A549 (cell line): ENCODE data around the gene SF3B3. TPM values are rescaled to one million over a fixed set of nuclear protein-coding genes. Genes with fewer than 3 reads are reported as not detected.

Source experiments
- ATAC-seq, 2 experiments: fragments of 200-7000 bp in 1 of 2; fragments of >200 bp in 1 of 2; cut with Nextera tagmentation in 1 of 2; cut with Tn5 transposase in 1 of 2; 3 replicates each; pipeline versions ENCODE4 v1.8.0 to v1.9.1; 2018 to 2020; ENCODE audit warnings: mild to moderate bottlenecking in 1 of 2, moderate library complexity in 1 of 2
- CTCF ChIA-PET: fragments of 300-600 bp; sonication (Branson Sonifier 250); formaldehyde crosslinking; extraction: SDS; loops from one replicate; lab custom pipeline; 2021; ENCODE audit warnings: antibody characterized with exemption, inconsistent platforms; lab: Yijun Ruan, JAX
- POLR2A ChIA-PET: fragments of 350-600 bp; formaldehyde crosslinking; extraction: SDS; loops from one replicate; lab custom pipeline; 2021; ENCODE audit warnings: antibody characterized with exemption, inconsistent platforms; lab: Yijun Ruan, JAX
- DNase-seq, 2 experiments: peaks; one replicate each; pipeline versions ENCODE4 v3.0.0 to v3.0.0-alpha.2; 2011 to 2016; ENCODE audit warnings: low read depth in 1 of 2, low spot score in 1 of 2
- FAIRE-seq: peaks from 2 replicates; lab custom pipeline; 2011; peaks lifted over from hg19 to GRCh38; lab: Jason Lieb, UNC
- H3K27ac ChIP-seq, 2 experiments: fragments of >200 bp; sonication (Bioruptor Twin); formaldehyde crosslinking; 3 replicates each; pipeline ENCODE4 v1.5.1; 2016 to 2017
- H3K4me1 ChIP-seq: fragments of >200 bp; sonication (Bioruptor Twin); formaldehyde crosslinking; 3 replicates; pipeline ENCODE4 v1.6.1; 2016
- H3K4me2 ChIP-seq: fragments of >200 bp; sonication (Bioruptor Twin); formaldehyde crosslinking; 3 replicates; pipeline ENCODE4 v1.6.1; 2016
- H3K4me3 ChIP-seq: fragments of >200 bp; sonication (Bioruptor Twin); formaldehyde crosslinking; 3 replicates; pipeline ENCODE4 v1.5.1; 2016
- H3K9me3 ChIP-seq: fragments of >200 bp; sonication (Bioruptor Twin); formaldehyde crosslinking; 3 replicates; pipeline ENCODE4 v1.6.1; 2016
- CBX8 ChIP-seq: fragments of 200-600 bp; sonication (generic); IDR thresholded peaks from 2 replicates; pipeline ENCODE4 v1.6.1; 2016
- CHD2 ChIP-seq: fragments of 150-350 bp; IDR thresholded peaks from 2 replicates; pipeline ENCODE4 v1.6.1; 2014; ENCODE audit warnings: low read length; ENCODE audit not compliant: partially characterized antibody
- ESRRA ChIP-seq: fragments of 150-350 bp; IDR thresholded peaks from 2 replicates; pipeline ENCODE4 v1.6.1; 2014; ENCODE audit warnings: mild to moderate bottlenecking, low read length, borderline replicate concordance
- GATA3 ChIP-seq: IDR thresholded peaks from 2 replicates; pipeline ENCODE4 v1.6.1; 2012; ENCODE audit warnings: borderline replicate concordance
- HDAC2 ChIP-seq: fragments of 200-600 bp; sonication (generic); IDR thresholded peaks from 2 replicates; pipeline ENCODE4 v1.6.1; 2016
- KDM1A ChIP-seq: fragments of 200-600 bp; sonication (generic); IDR thresholded peaks from 2 replicates; pipeline ENCODE4 v1.6.1; 2016; ENCODE audit warnings: low read depth, mild to moderate bottlenecking
- MAFK ChIP-seq: fragments of 450-650 bp; IDR thresholded peaks from 2 replicates; pipeline ENCODE4 v1.6.1; 2014; ENCODE audit not compliant: partially characterized antibody
- RNF2 ChIP-seq: fragments of 200-600 bp; sonication (generic); IDR thresholded peaks from 2 replicates; pipeline ENCODE4 v1.6.1; 2016; ENCODE audit warnings: low read depth, mild to moderate bottlenecking, antibody characterized with exemption, moderate library complexity, borderline replicate concordance
- TFCP2L1 ChIP-seq: fragments of 250-450 bp; sonication (Bioruptor Pico); IDR thresholded peaks from 2 replicates; pipeline ENCODE4 v1.5.0; 2021; ENCODE audit warnings: mild to moderate bottlenecking
- ZC3H11A ChIP-seq: fragments of 450-650 bp; IDR thresholded peaks from 2 replicates; pipeline ENCODE4 v1.6.1; 2014; ENCODE audit warnings: antibody characterized with exemption, mild to moderate bottlenecking
- WGBS: methylation state at CpG from one replicate; pipeline ENCODE4 v1.1.6; 2017; ENCODE audit errors: missing lambda C conversion rate; 5-methylcytosine and 5-hydroxymethylcytosine counted together
- polyA plus RNA-seq, 4 experiments: library from polyadenylated mRNA; depleted of rRNA in 3 of 4; stranded (reverse); fragments of >200 nt; fragmentation: RNase III in 1 of 4; extraction: RNeasy Plus Mini Kit Qiagen cat#74134 plus additional on column Dnase treatment in 1 of 4; gene quantifications; 2 replicates in 3 of 4; 3 replicates in 1 of 4; pipeline ENCODE4 v1.2.3, GENCODE V29; 2011 to 2017
- TF ChIP-seq, protein P1 (sequence below): fragments of 200-600 bp; sonication (generic); IDR thresholded peaks from 2 replicates; pipeline ENCODE4 v1.6.1; 2016; ENCODE audit warnings: antibody characterized with exemption, mild to moderate bottlenecking, moderate library complexity
- TF ChIP-seq, protein P2 (sequence below): fragments of >200 bp; sonication (Bioruptor Twin); formaldehyde crosslinking; IDR thresholded peaks from 3 replicates; pipeline ENCODE4 v1.5.1; 2016

SF3B3 gene
- polyA plus RNA-seq, 2 of the 4 experiments (the other 2 are of a cell fraction) = 111 to 155 TPM

DNA sequence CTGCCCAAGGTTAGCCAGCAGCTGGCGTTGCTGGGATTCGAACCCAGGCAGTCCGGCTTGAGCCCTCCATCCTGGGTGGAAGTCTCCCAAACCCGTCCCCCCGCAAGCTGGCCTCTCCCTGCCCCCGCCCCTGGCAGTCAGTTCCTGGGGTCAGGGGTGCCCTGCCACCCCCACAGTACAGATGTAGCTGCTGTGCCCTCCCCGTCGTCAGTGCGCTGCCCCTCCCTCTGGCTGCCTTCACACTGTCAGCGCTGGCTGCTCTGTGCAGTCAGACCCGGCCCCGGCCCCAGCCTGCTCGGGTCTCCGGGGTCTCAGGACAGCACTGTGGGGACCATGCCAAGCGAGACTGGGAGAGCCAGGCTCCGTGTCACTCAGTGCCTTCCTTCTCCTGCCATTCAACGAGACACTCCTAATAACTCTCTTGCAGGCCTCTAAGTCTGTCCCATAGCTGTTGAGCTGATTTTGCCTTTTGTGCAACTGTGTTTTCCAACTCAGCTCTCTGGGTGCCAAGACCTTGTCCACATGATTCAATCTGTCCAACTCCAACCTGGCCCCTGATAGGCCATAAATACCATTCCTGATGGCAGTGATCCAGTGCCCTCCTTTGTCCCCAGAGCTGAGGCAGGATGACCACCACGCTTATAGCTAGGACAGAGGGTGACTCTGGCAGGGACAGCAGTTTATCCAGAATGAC is 67.3 kb downstream of the SF3B3 start (continued):
- TF ChIP-seq CHD2 = no peak
- no peak for TF ChIP-seq CBX8
- TF ChIP-seq ZC3H11A = no peak
- no peak for TF ChIP-seq GATA3

DNA sequence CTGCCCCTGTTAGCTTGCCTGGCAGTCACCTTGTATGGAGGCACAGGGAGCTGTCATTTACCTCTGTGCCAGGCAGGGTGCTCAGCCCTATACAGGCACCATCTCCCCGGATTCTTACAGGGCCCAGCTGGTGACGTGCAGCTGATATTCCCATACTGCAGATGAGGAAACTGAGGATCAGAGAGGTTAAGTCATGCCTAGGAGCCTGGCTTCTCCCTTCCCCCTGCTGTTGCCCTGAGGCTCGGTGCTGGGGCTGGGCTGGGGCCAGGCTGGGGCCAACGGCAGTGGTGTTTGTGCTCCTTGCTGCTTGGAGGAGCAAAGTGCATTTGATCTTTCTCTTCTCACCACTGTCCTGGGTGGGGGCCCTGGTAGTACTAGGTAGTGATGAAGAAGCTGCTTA is 68.0 kb downstream of the SF3B3 start:
- 64% methylated on average over 3 of the region's 4 CpGs for WGBS
- TF ChIP-seq CHD2 (no peak), RNF2 (no peak), MAFK (no peak), KDM1A (peak; percentile 59; the same call in 1 of the 2 replicates)
- TF ChIP-seq, all 56 proteins: peak for 1
- FAIRE-seq (no peak), ATAC-seq (peak; percentile 28 to 37; a peak in 4 of 6 replicates), DNase-seq (no peak)
- no peaks in the 10 kb centered on the region for H3K9me3 ChIP-seq
- ChIA-PET POLR2A (no interaction called here), CTCF (interaction anchor here (1.3 to 2.8 kb wide), 4 partner anchors 13 to 179 kb away, joined by 3 to 7 read pairs (median 4); no protein-coding TSS in a partner anchor)
- no peak overlapping the region for H3K4me3 ChIP-seq
- H3K4me2 ChIP-seq = no peak overlapping the region
- no peak overlapping the region for H3K27ac ChIP-seq
- H3K4me1 ChIP-seq = peaks cover 14% of the 10 kb centered on the region

DNA sequence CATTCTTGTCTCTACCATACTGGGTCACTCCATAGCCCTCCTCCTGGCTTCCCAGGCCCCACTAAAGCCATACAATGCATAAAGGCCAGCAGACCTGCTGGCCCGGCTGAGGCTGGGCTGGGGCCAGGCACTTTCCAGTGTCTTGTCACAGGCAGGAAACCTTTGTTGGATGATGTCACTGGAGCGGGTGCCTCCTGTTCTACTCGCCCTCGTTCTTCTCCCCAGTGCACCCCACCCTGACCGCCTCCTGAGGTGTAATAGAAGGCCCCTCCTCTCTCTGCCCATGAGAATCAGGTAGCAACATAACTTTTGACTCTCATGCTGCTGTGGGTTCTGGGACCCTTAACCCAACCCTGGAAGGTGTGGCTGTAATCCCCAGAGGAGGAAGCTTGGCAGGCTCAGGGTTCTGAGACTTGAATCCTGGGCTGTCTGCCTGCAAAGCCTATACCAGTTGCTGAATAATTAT is 68.5 kb downstream of the SF3B3 start:
- Histone ChIP-seq H3K4me2 (no peak overlapping the region), H3K4me3 (no peak overlapping the region), H3K4me1 (peaks cover 14% of the 10 kb centered on the region), H3K27ac (no peak overlapping the region), H3K9me3 (no peaks in the 10 kb centered on the region)
- CTCF ChIA-PET = interaction anchor here (1.9 kb wide), 1 partner anchor 178 kb away, joined by 5 read pairs; no protein-coding TSS in a partner anchor
- WGBS = 82% methylated on average over 5 of the region's 5 CpGs
- ATAC-seq = peak; percentile 19 to 62; a peak in 5 of 6 replicates
- no peak for DNase-seq
- TF ChIP-seq, protein P1, sequence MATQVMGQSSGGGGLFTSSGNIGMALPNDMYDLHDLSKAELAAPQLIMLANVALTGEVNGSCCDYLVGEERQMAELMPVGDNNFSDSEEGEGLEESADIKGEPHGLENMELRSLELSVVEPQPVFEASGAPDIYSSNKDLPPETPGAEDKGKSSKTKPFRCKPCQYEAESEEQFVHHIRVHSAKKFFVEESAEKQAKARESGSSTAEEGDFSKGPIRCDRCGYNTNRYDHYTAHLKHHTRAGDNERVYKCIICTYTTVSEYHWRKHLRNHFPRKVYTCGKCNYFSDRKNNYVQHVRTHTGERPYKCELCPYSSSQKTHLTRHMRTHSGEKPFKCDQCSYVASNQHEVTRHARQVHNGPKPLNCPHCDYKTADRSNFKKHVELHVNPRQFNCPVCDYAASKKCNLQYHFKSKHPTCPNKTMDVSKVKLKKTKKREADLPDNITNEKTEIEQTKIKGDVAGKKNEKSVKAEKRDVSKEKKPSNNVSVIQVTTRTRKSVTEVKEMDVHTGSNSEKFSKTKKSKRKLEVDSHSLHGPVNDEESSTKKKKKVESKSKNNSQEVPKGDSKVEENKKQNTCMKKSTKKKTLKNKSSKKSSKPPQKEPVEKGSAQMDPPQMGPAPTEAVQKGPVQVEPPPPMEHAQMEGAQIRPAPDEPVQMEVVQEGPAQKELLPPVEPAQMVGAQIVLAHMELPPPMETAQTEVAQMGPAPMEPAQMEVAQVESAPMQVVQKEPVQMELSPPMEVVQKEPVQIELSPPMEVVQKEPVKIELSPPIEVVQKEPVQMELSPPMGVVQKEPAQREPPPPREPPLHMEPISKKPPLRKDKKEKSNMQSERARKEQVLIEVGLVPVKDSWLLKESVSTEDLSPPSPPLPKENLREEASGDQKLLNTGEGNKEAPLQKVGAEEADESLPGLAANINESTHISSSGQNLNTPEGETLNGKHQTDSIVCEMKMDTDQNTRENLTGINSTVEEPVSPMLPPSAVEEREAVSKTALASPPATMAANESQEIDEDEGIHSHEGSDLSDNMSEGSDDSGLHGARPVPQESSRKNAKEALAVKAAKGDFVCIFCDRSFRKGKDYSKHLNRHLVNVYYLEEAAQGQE = no peak
- TF ChIP-seq GATA3 = no peak
- POLR2A ChIA-PET = no interaction called here
- FAIRE-seq = no peak

DNA sequence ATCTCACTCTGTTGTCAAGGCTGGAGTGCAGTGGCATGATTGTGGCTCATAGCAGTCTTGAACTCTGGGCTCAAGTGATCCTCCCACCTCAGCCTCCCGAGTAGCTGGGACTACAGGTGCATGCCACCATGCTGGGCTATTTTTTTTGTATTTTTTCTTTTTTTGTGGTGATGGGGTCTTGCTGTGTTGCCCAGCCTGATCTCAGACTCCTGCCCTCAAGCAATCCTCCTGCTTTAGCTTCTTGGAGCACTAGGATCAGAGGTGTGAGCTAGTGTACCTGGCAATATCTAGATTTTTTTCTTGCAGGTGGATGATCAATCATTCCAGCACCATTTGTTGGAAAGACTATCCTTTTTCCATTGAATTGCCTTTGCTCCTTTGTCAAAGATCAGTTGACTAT is 69.9 kb downstream of the SF3B3 start:
- H3K4me3 ChIP-seq = no peak overlapping the region
- FAIRE-seq (no peak), ATAC-seq (no peak), DNase-seq (no peak)
- H3K4me2 ChIP-seq = no peak overlapping the region
- CTCF ChIA-PET = interaction anchor here (1.5 kb wide), 1 partner anchor 60 kb away, joined by 3 read pairs; no protein-coding TSS in a partner anchor
- H3K4me1 ChIP-seq = peaks cover 14% of the 10 kb centered on the region
- no peak overlapping the region for H3K27ac ChIP-seq
- POLR2A ChIA-PET = no interaction called here
- TF ChIP-seq, protein P2, sequence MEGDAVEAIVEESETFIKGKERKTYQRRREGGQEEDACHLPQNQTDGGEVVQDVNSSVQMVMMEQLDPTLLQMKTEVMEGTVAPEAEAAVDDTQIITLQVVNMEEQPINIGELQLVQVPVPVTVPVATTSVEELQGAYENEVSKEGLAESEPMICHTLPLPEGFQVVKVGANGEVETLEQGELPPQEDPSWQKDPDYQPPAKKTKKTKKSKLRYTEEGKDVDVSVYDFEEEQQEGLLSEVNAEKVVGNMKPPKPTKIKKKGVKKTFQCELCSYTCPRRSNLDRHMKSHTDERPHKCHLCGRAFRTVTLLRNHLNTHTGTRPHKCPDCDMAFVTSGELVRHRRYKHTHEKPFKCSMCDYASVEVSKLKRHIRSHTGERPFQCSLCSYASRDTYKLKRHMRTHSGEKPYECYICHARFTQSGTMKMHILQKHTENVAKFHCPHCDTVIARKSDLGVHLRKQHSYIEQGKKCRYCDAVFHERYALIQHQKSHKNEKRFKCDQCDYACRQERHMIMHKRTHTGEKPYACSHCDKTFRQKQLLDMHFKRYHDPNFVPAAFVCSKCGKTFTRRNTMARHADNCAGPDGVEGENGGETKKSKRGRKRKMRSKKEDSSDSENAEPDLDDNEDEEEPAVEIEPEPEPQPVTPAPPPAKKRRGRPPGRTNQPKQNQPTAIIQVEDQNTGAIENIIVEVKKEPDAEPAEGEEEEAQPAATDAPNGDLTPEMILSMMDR = no peak
- TF ChIP-seq TFCP2L1 (CRISPR knock-in tag) (no peak), ESRRA (no peak), HDAC2 (no peak), CBX8 (no peak)
- 0% methylated on average over 1 of the region's 1 CpG for WGBS
- H3K9me3 ChIP-seq = no peaks in the 10 kb centered on the region
